ENCODE results near the gene THSD4.

The THSD4 gene

GRCh38 chr15:71753346-71753745, 638.1 kb downstream of the THSD4 start:
- no peak for DNase-seq (ENCODE audit: low read depth)

GRCh38 chr15:71754660-71755059, 639.4 kb downstream of the THSD4 start:
- DNase-seq (ENCODE audit: low read depth), result no peak

GRCh38 chr15:71755092-71755970, 640.1 kb downstream of the THSD4 start:
- no peak for DNase-seq (ENCODE audit: low read depth)

DNA sequence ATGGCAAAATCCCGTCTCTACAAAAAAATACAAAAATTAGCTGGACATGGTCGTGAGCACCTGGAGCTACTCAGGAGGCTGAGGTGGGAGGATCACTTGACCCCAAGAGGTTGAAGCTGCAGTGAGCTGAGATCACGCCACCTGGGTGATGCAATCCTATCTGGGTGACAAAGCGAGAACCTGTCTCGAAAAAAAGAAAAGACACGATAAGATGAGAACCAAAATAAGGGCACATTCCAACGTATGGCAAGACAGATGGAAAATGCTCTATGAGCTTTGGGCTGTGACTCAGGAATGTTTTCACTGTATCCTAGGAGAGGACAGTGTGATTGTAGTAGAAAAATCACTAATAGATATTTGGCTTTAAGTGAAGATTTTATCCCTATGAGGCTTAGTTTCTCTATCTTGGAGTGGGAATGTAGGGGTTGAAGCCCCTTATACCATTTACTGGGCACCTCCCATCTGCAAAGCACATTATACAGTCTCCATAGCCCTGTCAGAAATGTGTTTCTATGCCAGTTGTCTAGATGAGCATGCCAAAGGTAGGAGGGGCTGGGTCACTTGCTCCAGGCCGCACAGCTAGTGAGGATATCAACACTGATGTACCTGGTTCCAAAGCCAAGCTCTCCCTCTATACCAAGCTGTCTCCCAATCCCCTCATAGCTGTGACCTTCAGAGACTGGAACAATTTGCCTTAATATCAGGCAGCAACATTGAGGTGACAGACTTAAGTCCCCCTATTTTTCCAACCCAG, 641.5 kb downstream of the THSD4 start:
- no peak for DNase-seq (ENCODE audit: low read depth)

DNA sequence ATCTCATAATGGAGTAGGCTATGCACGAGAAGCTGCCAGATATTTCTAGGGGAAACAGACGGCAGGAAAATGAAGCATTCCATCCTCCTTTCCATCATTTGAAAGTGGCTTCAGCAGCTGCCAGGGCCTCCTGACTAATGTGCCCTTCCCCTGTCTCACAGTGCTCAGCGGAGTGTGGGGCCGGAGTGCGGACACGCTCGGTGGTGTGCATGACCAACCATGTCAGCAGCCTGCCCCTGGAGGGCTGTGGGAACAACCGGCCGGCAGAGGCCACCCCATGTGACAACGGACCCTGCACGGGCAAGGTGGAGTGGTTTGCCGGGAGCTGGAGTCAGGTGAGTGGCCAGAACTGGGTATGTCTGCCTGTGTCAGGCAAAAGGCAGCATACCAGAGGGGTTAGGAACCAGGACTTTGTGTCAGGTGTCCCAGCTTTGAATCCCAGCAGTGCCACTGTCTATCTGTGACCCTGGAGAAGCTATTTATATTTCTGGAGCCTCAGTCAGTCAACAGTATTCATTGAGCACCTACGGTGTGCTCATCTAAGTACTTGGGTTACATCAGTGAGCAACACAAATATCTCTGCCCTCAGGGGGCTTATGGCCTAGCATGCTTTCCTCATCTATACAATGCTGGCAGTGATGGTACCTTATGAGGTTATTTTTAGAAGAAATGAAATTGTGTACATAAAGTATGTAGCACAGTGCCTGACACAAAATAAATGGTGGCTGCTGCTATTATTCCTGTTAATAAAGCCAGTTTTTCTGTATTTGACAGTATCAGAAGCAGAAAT, 642.7 kb downstream of the THSD4 start:
- DNase-seq (ENCODE audit: low read depth), result no peak

- DNase-seq (ENCODE audit: low read depth), result no peak
Measured at GRCh38 chr15:71758711-71759110, 643.4 kb downstream of the THSD4 start.

GRCh38 chr15:71760852-71761251, 645.6 kb downstream of the THSD4 start:
- no peak for DNase-seq (ENCODE audit: low read depth)

DNA sequence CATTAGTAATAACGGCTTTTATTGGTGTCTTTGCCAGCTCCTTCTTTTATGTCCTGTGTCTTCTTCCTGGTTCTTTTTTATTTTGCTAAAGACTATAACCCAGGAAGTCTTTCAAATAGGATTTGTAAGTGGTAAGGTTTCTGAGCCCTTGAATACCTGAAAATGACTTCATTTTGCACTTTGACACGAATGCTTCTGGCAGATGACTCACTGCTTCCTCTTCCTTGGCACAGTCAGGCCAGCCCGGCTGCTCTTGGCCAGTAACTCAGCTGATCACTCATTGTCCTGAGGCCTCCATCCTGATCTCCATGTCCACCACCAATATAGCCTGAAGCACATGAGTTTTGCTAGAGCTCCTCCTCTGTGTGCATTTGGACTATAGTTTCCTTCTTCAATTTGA, 646.4 kb downstream of the THSD4 start:
- no peak for DNase-seq (ENCODE audit: low read depth)

GRCh38 chr15:71768184-71768583, 652.9 kb downstream of the THSD4 start:
- no peak for DNase-seq (ENCODE audit: low read depth)

DNA sequence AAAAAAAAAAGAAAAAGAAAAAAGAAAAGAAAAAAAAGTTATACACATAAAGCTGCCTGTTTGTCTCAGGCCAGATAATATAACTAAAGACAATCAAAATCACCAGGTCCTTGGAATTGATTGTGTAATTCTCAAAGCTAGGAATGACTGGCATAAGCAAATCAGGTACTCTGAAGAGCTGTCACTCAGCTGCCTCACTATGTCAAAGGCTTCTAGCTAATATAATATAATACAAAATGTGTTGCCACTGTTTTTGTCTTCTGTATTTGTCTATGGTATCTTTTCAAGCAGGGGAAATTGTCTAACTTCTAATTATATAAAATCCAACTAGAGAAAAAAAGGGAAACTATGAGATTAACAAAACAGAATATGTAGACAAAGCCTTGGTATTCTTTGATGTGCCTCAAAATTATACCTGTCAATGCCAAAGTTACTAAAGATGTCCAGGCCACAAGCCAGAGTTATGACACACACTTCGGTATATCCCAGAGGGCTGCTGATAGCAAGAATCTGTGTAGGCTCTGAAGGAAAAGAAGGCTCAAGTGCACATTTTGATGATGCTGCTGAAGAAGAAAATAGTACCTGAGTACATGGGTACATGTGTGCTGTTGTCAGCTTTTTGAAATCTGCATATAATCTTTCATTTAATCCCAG, 658.1 kb downstream of the THSD4 start:
- DNase-seq (ENCODE audit: low read depth), result no peak

- no peak for DNase-seq (ENCODE audit: low read depth)
Measured at GRCh38 chr15:71775856-71776255, 660.6 kb downstream of the THSD4 start.

GRCh38 chr15:71776304-71776703, 661.0 kb downstream of the THSD4 start:
- DNase-seq (ENCODE audit: low read depth), result no peak

DNA sequence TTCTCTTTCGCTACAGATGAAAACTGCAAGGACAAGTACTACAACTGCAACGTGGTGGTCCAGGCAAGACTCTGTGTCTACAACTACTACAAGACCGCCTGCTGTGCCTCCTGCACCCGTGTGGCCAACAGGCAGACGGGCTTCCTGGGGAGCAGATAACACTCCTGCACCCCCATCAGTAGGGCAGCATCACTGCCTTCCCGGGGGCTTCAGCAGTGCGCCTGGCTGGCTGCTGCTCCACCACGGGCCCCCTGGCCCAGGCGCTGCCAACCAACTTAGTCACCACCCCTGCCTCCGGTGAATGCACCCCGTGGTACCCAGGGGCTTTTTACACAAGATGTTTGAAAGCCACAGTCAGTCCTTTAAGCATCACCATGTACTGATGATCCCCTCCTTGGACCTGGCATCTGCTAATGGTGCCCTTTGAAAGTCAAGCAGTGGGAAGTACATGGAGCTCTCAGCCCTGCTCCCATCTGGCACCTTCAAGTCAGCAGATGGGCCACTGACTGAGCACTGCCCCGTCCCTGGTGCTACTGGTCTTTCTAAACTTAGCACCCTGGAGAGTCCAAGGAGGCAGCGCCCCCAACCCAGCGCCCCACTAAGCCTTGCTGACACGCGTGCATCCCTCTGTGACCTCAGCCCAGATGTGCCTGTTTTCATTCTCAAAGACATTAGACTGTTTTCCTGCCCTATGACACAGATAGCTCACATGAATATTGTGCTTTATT, 662.1 kb downstream of the THSD4 start:
- no peak for DNase-seq (ENCODE audit: low read depth)

DNA sequence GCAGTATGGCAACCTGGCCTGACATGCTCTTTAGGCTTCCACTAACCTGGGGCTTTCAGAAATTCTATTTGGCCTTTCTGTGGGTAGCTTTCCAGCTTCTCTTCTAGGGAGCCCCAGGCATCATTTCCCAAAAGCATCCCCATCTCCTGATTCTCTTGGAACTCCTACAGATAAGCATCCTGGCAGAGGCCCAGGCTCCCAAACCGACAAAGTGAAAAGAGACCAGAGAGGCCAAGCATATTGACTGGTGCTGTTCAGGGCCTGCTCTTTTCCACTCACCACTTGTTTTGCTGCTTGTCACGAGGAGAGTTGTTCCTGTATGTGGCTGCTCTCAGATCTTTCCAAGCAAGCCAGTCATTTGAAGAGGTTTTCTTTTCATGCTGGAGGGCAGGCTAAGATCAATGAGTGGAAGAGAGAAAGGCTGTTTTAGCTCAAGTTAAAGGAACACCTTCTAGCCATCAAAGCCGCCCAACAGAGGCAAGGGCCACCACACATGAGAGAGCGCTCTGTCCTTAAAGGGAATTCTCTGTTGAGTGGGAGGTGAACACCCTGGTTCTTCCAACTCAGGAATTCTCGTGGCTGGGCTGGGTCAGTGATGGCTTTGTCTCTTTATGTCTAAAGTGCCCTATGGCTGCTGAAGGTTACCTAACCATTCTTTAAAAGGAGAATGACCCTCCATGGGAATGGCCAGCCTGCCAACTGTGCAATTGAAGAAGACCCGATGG, 664.0 kb downstream of the THSD4 start:
- DNase-seq (ENCODE audit: low read depth), result no peak

- peak; percentile 10 for DNase-seq (ENCODE audit: low read depth)
Measured at GRCh38 chr15:71780115-71780976, 665.1 kb downstream of the THSD4 start.

GRCh38 chr15:71781179-71781964, 666.1 kb downstream of the THSD4 start:
- no peak for DNase-seq (ENCODE audit: low read depth)

DNA sequence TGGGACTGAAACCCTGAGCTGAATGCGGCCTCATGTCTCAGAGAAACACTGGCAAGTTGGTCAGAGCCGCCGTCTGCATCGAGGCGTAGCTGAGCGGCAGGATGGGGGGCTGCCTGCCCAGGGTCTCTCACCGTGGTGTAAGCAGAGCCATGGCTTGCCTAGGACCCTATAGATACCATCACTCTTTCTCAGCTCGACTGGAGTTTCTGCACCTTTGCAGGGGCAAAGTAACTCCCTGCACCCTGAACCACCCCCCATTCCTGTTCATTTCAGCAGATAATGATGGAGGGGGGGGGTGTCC, 666.6 kb downstream of the THSD4 start:
- no peak for DNase-seq (ENCODE audit: low read depth)

DNA sequence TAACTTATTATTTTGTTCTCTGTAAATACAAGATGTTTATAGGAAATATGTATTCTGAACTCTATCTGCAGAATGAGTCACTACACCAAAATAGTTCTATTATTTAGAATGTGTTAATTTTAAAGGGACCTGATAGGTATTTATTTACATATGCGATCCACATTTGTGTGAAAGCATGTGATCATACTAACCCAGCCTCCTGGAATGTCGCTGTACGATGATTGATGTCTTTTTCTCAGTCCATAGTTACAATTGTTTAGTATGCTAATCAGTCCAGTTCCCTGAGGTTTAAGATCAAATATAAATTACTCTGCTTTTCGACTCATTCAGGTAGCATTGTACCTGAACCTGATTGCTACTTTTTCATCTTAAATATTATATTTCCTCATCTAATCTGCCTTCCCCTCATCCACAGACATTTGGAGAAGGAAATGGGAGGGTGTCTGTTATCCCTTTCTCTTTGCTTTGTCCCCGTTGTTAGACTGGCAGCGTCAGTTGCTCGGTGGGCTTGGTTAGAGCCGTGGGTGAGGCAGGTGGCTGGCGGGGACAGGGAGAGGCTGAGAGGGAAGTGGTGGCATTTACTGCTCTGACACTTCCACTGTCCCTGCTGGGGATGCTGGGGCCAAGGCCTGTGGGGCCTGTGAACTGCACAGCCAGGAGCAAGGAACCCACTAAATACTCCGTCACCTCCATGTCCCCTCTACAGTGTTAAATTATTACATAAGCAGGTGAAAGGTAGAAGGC, 667.3 kb downstream of the THSD4 start:
- no peak for DNase-seq (ENCODE audit: low read depth)
